ENCODE results near the gene MBOAT7. TPM values are rescaled to one million over a fixed set of nuclear protein-coding genes. Genes with fewer than 3 reads are reported as not detected.
"Not testable (repeated sequence)": the region's sequence is repeated elsewhere in the genome, so short reads cannot be mapped to it uniquely, and the experiment has no call there.

Gene MBOAT7, protein sequence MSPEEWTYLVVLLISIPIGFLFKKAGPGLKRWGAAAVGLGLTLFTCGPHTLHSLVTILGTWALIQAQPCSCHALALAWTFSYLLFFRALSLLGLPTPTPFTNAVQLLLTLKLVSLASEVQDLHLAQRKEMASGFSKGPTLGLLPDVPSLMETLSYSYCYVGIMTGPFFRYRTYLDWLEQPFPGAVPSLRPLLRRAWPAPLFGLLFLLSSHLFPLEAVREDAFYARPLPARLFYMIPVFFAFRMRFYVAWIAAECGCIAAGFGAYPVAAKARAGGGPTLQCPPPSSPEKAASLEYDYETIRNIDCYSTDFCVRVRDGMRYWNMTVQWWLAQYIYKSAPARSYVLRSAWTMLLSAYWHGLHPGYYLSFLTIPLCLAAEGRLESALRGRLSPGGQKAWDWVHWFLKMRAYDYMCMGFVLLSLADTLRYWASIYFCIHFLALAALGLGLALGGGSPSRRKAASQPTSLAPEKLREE
- 10 to 100 TPM; 19.7 to 34.6 (median 28.0) TPM for polyA plus RNA-seq (ENCODE audit: insufficient read length in 10 of 10)
- long read RNA-seq, donor 1, transcript MBOAT7-201 (8 exons, 2,529 nt) = major isoform, 5 of 2,823 reads
- long read RNA-seq, donor 1, partial matches to known transcripts = 1,533 of 2,823 reads
- long read RNA-seq, donor 1, other reads (novel, unspliced or antisense) = 1,283 of 2,823 reads
- long read RNA-seq, donor 2, partial matches to known transcripts = 2,042 of 3,451 reads
- long read RNA-seq, donor 2, other reads (novel, unspliced or antisense) = 1,406 of 3,451 reads
- long read RNA-seq, donor 3 = 0 reads
- long read RNA-seq, donor 4, partial matches to known transcripts = 1,691 of 3,149 reads
- long read RNA-seq, donor 4, other reads (novel, unspliced or antisense) = 1,453 of 3,149 reads
- long read RNA-seq, donor 5, partial matches to known transcripts = 76 of 87 reads
- long read RNA-seq, donor 5, other reads (novel, unspliced or antisense) = 5 of 87 reads
- long read RNA-seq, donor 6, transcript MBOAT7-201 (8 exons, 2,529 nt) = major isoform, 5 of 4,487 reads
- long read RNA-seq, donor 6, partial matches to known transcripts = 4,147 of 4,487 reads
- long read RNA-seq, donor 6, other reads (novel, unspliced or antisense) = 332 of 4,487 reads
- long read RNA-seq, donor 7, partial matches to known transcripts = 20 of 36 reads
- long read RNA-seq, donor 7, other reads (novel, unspliced or antisense) = 9 of 36 reads
- long read RNA-seq, donor 8, partial matches to known transcripts = 2,248 of 2,435 reads
- long read RNA-seq, donor 8, other reads (novel, unspliced or antisense) = 185 of 2,435 reads
- long read RNA-seq, donor 9 = 0 reads

DNA sequence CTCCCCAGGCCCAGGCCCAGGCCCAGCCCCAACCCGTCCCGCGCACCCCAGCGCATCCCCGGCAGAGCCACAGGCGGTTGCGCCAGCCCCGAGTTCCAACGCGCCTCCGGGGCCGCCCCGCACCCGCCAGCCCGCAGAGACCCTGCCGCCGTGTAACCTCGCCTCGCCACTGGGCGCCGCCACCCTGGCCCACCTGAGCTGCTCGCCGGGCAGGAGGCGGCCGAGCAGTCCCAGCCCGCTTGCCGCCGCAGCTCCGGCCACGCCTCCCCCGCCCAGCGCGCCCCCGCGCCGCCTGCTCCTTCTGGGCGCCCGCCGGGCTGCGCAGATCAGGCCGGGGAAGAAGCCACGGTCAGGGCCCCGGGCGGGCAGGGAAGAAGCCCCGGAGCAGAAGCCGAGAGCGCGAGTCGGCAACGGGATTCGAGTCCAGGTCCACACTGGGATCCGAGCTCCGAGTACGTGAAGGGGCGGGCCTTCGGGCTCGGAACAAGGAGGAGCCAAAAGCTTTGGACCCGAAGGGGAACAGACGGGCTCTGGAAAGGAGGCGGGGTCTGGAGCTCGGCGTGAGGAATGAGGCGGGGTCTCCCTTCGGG is at the start of gene MBOAT7:
Gene MBOAT7, minus strand, starts transcription at position 436 of the 590 bp plus-strand sequence. CDS start 1,072 bp downstream, outside the sequence.
- DNase-seq = no peak

DNA sequence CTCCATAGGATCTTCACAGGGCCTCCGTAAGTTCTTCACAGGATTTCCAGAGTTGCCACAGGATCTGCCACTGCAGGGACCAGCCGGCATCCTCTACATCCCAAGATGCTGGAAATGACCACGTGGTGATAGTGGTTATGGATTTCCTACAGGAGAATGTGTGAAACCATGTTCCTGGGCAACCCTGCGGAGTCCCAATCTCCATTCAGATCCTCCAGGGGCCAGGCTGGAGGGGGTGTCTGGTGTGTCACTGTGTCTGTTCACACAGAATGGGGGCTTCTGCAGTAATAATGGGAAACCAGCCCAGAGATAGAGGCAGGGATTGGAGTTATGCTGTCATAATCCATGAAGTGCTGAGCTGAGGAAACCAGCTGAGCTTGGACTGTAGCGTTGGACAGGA is 44.6 kb upstream of the MBOAT7 start:
- no peak for DNase-seq

DNA sequence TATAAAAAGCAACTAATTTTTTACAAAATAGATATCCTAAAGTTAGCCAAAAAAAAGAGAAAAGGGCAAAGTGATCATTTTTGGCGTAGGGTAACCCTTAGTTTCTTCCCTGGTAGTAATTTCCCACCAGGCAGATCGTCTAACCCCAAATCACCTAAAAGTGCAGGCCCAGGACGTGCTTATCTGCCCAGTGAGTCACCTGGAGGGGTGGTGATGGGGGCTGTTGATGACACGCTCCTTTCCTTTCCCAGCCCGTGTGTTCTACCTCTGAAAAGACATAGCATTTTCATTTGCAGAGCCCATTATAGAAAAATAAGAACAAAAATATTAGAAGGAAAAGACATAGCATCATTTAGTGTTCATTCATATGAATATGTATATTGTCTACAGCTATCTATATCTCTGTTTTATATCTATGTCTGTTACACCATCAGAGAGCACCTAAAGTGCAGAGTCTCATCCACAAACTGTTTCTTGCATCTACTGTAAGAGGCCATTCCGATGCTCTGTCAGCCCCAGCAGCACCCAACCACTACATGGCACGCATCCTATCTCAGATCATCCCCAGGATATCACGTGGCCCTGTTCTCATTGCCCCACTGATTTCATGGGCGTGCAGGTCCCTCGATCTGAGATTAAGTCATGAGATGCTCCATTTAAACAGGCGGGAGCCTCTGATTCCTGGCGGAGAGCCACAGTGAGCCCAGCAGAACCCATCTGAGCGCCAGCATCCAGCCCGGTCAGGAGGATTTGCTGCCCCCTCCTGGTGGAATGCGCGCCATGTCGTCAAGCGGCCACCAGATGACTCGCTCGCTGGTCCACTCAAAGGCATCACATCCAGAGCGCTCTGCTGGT is 41.9 kb upstream of the MBOAT7 start:
- peak; percentile 52 to 77 (median 73) for DNase-seq

DNA sequence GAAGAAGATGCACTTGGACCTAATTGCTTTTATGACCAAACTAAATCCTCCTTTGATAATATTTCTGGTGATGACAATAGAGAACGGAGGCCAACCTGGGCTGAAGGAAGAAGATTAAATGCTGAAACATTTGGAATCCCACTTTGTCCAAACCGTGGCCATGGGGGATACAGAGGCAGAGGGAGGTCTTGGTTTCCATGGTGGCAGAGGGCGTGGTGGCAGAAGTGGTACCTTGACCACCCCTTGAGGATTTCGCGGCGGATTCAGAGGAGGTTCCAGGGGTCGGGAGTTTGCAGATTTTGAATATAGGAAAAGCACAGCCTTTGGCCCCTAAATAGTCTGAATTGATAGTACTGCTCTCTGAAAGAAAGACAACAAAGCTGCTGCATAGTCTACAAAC is 40.7 kb upstream of the MBOAT7 start:
- DNase-seq = no peak

DNA sequence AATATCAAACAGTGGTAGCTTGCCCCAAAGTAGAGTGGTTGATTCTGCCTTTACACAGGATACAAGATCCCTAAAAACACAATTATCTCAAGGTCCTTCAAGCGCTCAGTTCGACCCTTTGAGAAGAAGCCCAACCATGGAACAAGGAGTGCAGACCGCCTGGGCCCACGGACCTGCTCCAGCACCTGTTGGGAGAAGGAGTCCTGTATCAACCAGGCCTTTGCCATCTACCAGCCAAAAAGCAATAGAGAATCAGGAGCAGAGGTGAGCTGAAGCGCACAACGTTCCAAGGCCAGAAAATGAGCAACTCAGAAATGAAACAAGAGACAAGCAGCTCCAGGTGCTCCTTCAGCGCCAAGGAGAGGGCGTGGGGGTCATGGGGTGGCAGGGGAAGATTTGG is 39.8 kb upstream of the MBOAT7 start:
- DNase-seq = no peak

DNA sequence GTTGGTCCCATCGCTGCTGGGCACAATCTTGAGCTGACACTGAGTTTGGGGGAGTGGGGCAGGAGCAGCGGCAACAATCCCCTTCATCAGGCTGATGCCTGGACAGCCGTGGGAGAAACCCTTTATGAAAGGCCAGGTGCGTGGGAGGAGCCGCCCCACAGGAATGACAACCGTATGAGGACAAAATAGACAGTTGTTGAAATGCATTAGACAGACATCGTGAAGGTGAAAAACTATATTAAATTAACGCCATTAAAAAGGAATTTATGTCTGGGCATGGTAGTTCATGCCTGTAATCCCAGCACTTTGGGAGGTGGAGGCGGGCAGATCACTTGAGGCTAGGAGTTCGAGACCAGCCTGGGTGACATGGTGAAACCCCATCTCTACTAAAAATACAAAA is 35.2 kb upstream of the MBOAT7 start:
- not testable (repeated sequence) for DNase-seq

DNA sequence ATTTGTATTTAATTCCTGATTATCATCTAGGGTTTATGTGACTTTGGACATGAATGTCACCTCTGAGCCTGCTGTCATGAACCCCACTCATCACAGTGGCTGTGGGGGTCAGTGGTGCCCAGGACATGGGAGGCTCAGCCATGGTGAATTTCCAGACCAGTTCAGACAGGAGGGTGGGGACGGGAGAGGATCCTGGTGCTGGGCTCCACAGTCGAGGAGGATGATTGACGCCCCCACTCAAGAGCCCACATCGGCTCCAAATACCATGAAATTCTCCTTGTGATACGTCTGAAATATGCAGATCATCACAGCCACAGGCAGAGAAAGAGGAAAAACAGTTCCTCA is 34.5 kb upstream of the MBOAT7 start:
- DNase-seq = not testable (repeated sequence)

DNA sequence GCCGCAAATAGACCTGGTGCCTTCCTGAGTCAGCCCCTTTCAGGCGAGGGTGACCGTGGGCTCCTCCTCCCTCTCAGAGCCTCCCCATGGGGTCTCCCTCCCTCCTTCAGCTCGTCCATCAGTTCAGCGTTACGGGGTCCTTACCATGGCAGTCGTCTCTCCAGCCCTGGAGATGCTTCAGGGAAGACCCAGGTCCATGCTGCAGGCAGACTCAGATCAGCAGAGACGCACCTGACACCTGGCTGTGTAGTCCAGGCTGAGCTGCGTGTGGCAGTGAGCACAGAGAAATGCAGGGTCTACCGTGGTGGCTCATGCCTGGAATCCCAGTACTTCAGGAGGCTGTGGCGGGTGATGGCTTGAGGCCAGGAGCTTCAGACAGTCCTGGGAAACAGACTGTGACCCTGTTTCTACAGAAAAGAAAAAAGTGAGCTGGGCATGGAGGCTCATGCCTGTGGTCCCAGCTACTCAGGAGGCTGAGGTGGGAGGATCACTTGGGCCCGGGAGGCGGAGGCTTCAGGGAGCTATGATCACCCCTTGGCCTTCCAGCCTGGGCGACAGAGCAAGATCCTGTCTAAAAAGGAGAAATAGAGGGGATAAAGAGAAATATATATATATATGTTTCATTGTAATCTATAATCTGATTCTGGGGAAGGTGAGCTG is 34.0 kb upstream of the MBOAT7 start:
- not testable (repeated sequence) for DNase-seq

DNA sequence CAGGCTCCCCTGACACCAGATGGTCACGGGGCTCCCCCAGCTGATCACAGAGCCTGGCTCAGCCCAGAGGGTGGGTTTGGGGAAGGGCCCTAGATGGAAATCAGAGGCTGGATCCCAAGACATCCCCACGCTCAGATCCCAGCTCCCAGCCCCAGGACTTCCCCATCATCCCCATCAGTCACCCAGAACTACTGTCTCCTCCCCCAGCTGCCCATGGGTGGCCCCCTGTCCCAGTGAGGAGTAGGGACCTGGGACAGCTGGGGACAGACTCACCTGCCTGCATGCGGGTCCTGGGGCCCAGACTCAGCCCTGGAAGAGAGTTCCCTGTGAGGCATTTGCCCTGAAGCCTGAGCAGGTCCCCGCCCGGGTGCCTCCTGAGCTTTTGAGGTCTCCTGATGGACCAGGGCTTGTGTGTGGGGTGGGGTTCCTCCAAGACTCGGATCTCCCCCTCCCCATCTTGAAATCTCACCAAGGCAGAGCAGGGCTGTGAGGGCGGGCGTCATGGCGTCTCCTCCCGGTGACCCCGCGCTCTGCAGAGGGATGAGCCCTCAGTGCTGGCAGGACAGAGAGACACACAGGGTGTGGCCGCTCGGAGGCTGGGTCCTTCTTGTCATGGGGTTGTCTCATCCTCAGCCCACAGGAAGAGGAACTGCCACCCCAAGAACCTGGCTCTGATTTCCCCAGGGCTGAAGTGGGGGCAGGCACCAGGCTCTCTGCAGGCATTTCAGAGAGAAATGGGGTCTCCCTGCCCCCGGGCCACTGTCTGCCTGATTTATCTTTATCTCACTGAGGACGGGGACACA is 33.3 kb upstream of the MBOAT7 start, which contains the start of gene LILRB3:
Gene LILRB3, minus strand, starts transcription at position 534 of the 803 bp plus-strand sequence. Its CDS starts 31 bp downstream, at position 503.
- not testable (repeated sequence) for DNase-seq

DNA sequence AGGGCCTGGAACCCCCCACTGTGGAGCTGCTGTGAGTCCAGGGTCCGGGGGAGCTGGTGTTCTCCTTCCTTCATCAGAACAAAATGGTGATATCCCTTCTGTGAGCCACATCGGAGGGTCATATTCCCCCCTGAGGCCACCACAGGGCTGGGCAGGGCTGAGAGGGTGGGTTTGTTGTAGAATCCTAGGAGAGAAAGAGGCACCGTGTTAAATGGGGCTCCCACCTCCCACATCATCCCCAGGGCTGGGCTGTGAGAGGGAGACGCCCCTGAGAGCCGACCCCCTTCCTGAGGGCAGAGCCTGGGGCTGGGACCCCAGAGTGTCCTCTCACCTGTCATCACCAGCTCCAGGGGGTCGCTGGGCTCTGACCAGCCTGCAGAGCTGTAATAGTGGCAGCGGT is 32.6 kb upstream of the MBOAT7 start:
- not testable (repeated sequence) for DNase-seq

DNA sequence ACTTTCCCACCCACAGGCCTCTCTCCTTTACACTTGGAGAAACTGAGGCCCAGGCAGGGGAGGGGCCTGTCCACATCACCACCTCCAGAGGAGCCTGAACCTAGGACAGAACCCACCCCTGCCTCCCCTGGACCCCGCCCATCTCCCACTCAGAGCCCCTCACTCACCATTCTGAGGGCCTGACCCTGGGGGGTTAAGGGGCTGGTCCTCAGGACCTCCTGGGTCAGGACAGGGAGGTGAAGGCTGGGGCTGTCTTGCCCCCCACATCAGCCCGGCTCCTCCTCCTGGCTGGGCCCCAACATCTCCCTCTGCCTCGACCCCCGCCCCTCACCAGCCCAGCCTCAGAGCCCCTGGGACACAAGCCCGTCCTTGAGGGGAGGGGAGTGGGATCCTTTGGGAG is 30.3 kb upstream of the MBOAT7 start:
- not testable (repeated sequence) for DNase-seq

DNA sequence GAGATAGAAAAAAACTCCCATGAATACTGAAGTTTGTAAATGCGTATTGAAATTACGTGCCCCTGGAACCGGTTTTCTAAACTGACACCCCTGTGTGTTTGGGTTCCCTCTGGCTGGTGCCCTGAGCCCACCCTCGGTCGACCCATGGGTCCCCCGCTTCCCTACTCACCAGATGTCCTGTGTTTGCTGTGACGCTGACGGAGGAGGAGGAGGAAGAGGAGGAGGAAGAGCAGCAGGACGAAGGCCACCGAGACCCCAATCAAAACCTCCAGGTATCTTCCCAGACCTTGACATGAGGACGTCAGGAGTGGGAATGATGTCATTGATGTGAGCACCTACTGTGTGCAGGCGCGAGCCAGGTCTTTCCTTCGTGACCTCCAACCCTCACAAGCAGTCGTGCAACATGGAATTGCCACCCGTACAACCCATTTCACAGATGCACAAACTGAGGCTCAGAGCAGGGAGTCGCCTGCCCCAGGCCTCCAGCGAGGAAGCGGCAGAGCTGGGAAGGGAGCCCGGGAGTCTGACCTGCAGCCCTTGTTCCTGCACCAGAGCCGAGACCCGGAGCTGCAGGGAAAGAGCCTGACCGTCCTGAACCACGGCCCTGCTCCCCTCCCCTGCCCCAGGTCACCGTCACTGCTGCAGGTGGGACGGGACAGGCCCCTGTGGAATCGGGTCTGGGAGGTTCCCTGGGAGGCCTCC is 29.7 kb upstream of the MBOAT7 start:
- DNase-seq = no peak

DNA sequence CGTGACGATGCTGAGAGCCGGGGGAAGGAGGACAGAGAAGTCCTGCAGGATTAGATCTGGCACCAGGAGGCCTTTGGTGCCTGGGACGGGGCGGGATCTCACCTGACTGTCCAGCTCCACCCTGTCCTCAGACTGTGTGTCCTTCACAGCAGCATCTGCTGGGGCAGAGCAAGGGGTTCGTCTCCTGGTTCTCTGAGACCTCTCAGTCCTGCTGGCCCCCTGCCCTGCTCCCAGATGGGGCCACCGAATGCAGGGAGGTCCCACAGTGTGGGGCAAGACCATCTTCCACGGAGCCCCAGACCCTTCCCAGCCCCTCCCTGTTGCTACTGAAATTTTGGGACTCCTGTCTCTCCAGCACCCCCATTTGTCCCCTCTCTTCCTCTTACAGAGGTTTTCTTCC is 28.9 kb upstream of the MBOAT7 start:
- DNase-seq = no peak

DNA sequence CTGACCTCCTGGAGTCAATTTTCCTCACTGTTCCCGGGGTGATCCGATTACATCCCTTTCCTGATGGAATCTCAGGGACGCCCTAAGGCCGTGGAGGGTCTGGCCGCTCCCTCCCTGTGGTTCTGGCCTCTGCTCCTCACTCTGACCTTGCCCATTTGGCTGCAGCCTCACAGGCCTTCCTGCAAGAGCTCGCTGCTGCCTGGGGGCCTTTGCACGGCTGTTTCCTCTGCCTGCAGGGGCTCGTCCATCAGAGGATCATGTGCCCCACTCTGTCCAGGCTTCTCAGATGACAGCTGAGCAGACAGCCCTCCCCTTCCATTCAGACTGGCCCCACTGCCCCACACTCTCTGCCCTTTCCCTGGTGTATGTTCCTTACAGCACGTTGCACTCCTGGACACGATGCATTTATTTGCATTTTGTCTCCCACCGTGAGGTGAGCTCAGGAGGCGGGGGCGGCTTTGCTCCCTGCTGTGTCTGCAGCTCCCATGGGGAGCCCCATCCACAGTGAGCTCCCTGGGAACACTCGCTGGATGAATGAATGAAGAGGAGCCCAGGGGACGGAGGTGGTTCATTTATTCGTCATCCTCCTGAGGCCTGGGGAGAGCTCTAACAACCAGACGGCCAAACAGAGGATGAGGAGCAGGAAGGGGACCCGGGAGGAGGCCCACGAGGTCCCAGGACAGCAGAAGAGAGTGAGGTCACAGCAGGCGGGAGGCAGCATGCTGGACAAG is 28.3 kb upstream of the MBOAT7 start:
- not testable (repeated sequence) for DNase-seq

DNA sequence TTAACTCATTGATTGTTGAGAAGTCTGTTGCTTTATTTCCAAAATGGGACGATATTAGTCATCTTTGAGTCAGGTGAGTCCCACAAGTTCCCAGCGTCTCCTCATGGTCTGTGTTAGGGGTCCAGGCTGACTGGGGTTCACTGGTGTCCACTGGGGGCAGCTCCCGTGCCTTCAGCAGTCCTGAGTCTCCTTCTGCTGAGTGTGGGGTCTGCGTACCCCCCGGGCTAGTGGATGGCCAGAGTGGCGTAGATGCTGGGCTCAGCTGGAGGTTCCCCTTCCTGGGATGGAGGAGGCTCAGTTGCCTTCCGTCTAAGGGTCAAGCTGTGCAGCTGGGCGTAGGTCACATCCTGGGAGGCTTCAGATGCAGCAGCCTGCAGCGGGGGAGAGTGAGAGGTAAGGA is 27.5 kb upstream of the MBOAT7 start:
- DNase-seq = no peak

DNA sequence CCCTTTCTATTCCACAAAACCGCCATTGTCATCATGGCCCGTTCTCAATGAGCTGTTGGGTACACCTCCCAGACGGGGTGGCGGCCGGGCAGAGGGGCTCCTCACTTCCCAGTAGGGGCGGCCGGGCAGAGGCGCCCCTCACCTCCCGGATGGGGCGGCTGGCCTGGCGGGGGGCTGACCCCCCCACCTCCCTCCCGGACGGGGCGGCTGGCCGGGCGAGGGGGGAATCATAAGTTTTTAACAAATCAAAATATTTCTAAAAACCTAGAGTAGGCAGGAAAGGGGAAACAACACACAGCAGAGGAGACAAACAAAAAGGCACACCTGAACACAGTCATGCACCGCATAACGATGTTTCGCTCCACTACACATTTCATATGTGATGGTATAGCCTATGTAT is 25.4 kb upstream of the MBOAT7 start:
- DNase-seq = not testable (repeated sequence)

DNA sequence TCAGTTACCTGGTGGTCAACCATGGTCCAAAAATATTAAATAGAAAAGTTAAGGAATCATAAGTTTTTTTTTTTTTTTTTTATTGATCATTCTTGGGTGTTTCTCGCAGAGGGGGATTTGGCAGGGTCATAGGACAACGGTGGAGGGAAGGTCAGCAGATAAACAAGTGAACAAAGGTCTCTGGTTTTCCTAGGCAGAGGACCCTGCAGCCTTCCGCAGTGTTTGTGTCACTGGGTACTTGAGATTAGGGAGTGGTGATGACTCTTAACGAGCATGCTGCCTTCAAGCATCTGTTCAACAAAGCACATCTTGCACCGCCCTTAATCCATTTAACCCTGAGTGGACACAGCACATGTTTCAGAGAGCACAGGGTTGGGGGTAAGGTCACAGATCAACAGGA is 24.8 kb upstream of the MBOAT7 start:
- DNase-seq = not testable (repeated sequence)

DNA sequence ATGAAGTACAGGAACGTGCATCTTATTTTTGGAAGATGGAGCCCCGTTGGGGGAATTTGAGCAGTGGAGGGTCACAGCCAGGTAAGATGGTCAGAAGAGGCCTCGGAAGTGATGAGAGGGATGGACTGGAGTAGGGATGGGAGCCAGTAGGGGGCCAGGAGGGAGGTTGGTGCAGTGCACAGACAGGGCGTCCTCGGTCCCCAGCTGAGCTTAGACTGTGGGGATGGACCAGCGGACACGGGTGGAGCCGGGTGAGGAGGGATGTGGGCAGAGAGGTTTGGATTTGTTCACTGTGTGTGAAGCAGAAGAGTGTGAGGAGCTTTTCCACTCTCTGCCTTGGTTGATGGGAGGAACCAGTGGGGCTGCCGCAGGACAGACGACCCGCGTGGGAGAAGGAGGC is 21.9 kb upstream of the MBOAT7 start:
- no peak for DNase-seq

Data from muscle of back (tissue), 13 donors.